Esophagus muscularis mucosa (tissue), 4 donors: ENCODE data around the gene FKBP1B.

Source experiments
- CTCF ChIP-seq, 3 experiments: fragments of 200-600 bp in 2 of 3; fragments of 450-650 bp in 1 of 3; sonication (generic) in 2 of 3; IDR thresholded peaks; one replicate each; pipeline ENCODE4 v1.5.1; 2017 to 2019; ENCODE audit warnings: antibody characterized with exemption in 3 of 3, mild to moderate bottlenecking in 2 of 3, moderate library complexity in 1 of 3
- EP300 ChIP-seq: sonication (generic); formaldehyde crosslinking; IDR thresholded peaks from one replicate; pipeline ENCODE4 v1.6.1; 2017; ENCODE audit warnings: antibody characterized with exemption
- POLR2A ChIP-seq: fragments of 450-650 bp; IDR thresholded peaks from one replicate; pipeline ENCODE4 v1.6.1; 2017; ENCODE audit warnings: antibody characterized with exemption, moderate library complexity, mild to moderate bottlenecking, low read depth
- POLR2AphosphoS5 ChIP-seq, 2 donors: sonication (generic); formaldehyde crosslinking; IDR thresholded peaks; one replicate each; pipeline ENCODE4 v1.6.1; 2017; ENCODE audit warnings: antibody characterized with exemption in 2 of 2

DNA sequence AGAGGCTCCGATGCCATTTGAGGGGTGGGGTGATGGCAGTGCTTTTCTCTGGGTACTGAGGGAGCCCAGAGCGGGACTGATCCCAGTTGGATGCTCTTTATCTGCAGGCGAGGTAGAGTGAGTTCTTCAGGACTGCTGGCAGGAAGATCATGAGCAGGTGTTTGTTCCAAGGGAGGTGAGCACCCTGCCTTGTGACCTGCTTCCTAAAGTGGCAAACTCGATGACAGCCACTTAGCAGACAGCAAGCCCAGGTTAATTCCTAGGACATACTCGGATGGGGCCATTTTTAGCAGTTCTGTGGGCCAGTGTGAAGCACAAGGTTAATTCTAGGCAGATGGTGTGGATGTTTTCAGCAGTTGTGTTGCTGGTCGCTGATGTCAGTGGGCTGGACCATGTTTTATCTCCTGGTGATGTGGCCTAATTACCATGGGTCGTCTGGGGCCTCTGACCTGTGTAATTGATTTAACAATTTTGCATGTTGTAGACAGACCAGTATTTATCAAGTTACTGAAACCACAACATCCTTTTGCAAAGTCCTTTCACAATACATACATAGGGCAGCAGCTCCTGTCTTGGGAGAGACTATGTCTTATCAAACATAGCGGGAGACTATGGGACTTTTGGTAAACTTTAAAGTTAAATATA lies 4.9 kb downstream of the FKBP1B start:
- TF ChIP-seq CTCF (IDR thresholded peaks at IDR 0.05) (no peak), POLR2AphosphoS5 (IDR thresholded peaks at IDR 0.05) (no peak), EP300 (no peak), POLR2A (no peak)
